HL-60 (cell line): ENCODE data around the gene TSPYL2.

Source experiments
- DNase-seq, 2 experiments: peaks; one replicate each; pipeline ENCODE4 v3.0.0-alpha.2; 2010 to 2020; ENCODE audit warnings: low read depth in 1 of 2, low spot score in 1 of 2
- H3K27ac ChIP-seq: fragments of 250-450 bp; sonication (Bioruptor Pico); replicated peaks from 2 replicates; pipeline ENCODE4 v1.5.1; 2020; ENCODE audit warnings: mild to moderate bottlenecking, moderate library complexity
- H3K27me3 ChIP-seq: fragments of 250-450 bp; sonication (Bioruptor Pico); 2 replicates; pipeline ENCODE4 v1.5.1; 2021; ENCODE audit warnings: mild to moderate bottlenecking, moderate library complexity; ENCODE audit not compliant: insufficient read depth, poor library complexity, severe bottlenecking
- H3K4me3 ChIP-seq: replicated peaks from 2 replicates; pipeline ENCODE4 v1.5.1; 2011; ENCODE audit warnings: mild to moderate bottlenecking, control low read depth, low read length; ENCODE audit not compliant: insufficient read depth
- CTCF ChIP-seq: IDR thresholded peaks from one replicate; pipeline ENCODE4 v1.5.1; 2011; ENCODE audit warnings: low read length, control low read depth, inconsistent platforms; ENCODE audit not compliant: insufficient read depth
- GABPA ChIP-seq: IDR thresholded peaks from 2 replicates; pipeline ENCODE4 v1.6.1; 2012; ENCODE audit warnings: low read depth
- POLR2AphosphoS5 ChIP-seq: IDR thresholded peaks from 2 replicates; pipeline ENCODE4 v1.6.1; 2012; ENCODE audit warnings: low read depth
- REST ChIP-seq: IDR thresholded peaks from 2 replicates; pipeline ENCODE4 v1.6.1; 2012; ENCODE audit warnings: low read depth; ENCODE audit not compliant: insufficient replicate concordance
- SPI1 ChIP-seq: IDR thresholded peaks from 2 replicates; pipeline ENCODE4 v1.6.1; 2012; ENCODE audit warnings: low read depth, mild to moderate bottlenecking, borderline replicate concordance

TSPYL2 gene

DNA sequence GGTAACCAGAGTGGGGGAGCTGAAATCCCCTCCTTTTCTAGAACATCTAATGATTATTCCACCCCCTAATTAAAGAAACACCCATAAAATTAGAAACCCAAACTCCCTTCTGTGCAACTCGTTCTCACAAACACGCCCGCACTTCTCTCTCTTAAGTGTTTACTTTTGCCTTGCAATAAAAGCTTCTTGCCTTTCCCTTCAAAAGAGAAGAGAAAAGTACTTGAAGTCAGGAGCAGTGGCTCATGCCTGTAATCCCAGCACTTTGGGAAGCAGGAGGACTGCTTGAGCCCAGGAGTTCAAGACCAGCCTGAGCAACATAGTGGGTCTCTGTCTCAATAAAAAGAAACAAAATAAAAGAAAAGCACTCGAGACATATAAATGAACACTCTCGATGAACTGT, 37.2 kb upstream of the TSPYL2 start:
- Histone ChIP-seq H3K27me3 (no peaks in the 10 kb centered on the region), H3K27ac (no peak overlapping the region), H3K4me3 (no peak overlapping the region)
- no peak for TF ChIP-seq SPI1
- TF ChIP-seq REST, result no peak
- no peak for TF ChIP-seq GABPA
- no peak for TF ChIP-seq CTCF
- TF ChIP-seq POLR2AphosphoS5, result no peak
- no peak for DNase-seq

DNA sequence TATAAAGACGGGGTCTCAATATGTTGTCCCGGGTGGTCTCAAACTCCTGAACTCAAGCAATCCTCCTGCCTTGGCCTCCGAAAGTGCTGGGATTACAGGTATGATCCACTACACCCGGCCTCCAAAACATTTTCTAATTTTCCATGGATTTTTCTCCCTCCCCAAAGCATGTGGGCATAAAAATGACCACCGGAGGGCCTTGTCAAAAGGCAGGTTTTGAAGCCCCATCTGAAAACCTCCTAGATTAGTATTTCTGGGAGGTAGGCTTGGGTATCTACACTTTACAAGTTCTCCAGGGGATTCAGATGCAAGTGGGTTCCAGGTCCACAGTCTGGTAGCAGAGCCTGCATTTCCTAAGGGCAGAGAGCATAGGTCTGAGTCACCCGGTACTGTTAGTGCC, 34.9 kb upstream of the TSPYL2 start:
- no peak for TF ChIP-seq CTCF
- TF ChIP-seq GABPA, result no peak
- no peak for TF ChIP-seq SPI1
- no peak for TF ChIP-seq POLR2AphosphoS5
- TF ChIP-seq REST, result no peak
- no peak for DNase-seq
- no peaks in the 10 kb centered on the region for H3K27me3 ChIP-seq
- no peak overlapping the region for H3K27ac ChIP-seq
- no peak overlapping the region for H3K4me3 ChIP-seq

DNA sequence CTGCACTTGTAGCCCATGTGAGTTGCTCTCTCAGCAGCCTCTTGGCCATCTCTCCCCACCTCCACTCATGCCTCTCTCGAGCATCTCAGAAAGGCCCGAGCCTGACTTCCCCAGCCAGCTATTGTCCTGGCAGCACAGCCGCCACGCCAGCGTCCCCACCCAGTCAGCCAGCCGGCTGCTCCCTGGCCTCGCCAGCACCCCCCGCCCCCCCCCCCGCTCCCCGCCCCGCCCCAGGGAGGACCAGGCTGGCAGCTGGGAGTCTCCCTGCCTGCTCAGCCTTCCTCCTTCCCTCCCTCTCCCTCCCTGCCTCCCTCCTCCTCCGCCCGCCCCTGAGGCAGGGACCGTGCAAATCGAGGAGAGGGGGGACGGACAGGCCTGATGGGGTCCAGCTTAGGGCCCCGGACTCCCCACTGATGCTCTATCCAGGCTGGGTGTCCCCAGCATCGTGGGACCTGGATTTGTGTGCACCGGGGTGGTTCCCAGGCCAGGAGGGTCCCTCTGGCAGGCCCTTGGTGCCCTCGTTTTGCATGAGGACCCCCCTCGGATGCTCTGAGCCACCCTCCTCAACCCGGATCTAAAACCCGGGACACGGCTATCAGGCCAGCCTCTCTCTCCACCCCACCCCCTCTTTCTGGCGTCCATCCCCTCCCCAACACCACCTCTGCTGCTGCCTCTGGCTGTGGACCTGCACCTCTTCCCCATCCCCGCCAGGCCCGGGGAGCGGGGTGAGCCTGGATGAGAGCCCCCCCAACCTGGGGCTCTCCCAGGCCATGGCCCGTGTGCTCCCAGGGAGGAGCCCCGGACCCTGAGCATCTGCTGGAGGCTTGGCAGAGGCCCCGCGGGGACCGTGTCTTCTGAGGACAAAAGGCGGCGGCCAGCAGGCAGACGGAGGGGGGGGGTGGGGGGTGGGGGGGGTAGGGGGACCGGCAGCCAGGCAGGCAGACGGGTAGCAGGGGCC, 33.7 kb upstream of the TSPYL2 start, which contains the start of gene GPR173:
TSS of gene GPR173 (plus strand) at position 621 of the 958 bp plus-strand sequence. CDS start 27,833 bp downstream, outside the sequence.
- TF ChIP-seq REST, result no peak
- no peak for DNase-seq
- no peak within 1 kb of the TSS for H3K4me3 ChIP-seq
- H3K27ac ChIP-seq, result no peak within 1 kb of the TSS
- H3K27me3 ChIP-seq, result no peaks in the 10 kb centered on the region
